ENCODE measurements around the gene HARS1.

DNA sequence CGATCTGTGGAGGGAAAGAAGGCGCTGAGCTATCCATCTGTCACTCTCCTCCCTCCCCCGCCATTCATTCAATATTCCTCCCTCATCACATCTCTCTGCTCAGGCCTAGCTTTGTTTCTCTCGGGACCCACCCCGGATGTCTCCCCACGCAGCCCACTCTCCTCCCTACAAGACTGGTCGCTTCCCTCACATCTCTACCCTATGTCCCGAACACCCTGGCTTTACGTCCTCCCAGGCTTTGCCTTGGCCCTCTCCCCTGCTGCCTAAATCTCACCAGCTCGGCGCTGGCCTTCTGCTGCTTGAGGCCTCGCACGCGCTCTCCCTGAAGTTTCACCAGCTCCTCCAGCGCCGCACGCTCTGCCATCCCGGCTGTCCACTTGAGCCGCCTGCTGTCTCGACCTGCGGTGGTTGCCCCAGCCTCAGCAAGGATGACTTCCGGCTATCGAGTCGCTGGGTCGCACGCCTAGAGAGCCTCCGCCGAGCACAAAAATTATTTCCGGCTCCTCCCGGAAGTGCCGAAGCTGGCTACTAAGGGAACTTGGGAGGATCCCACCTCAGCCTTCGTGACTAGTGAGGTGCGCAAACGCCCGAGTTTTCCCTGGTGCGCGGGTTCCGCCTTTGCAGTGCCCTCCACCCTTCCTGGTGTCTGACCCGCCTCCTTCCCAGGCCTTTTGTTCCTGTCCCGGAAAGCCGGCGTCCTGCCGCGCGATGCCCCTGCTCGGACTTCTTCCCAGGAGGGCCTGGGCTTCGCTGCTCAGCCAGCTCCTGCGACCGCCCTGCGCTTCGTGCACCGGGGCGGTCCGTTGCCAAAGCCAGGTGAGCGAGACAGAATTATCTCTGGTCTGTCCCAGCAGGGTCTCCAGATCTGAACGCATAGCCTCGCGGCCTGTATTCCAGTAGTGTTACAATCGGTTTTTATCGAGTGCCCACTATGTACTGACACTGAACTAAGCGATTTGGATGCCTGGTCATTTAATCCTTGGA lies at the start of gene HARS1, which contains the start of gene HARS2:
- TF ChIP-seq, protein P1, sequence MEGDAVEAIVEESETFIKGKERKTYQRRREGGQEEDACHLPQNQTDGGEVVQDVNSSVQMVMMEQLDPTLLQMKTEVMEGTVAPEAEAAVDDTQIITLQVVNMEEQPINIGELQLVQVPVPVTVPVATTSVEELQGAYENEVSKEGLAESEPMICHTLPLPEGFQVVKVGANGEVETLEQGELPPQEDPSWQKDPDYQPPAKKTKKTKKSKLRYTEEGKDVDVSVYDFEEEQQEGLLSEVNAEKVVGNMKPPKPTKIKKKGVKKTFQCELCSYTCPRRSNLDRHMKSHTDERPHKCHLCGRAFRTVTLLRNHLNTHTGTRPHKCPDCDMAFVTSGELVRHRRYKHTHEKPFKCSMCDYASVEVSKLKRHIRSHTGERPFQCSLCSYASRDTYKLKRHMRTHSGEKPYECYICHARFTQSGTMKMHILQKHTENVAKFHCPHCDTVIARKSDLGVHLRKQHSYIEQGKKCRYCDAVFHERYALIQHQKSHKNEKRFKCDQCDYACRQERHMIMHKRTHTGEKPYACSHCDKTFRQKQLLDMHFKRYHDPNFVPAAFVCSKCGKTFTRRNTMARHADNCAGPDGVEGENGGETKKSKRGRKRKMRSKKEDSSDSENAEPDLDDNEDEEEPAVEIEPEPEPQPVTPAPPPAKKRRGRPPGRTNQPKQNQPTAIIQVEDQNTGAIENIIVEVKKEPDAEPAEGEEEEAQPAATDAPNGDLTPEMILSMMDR (IDR thresholded peaks at IDR 0.05), result no peak
- TF ChIP-seq POLR2AphosphoS5 (IDR thresholded peaks at IDR 0.05) (peak in 1 of 3 donors; percentile 72), POLR2A (IDR thresholded peaks at IDR 0.05) (peak in 1 of 2 donors; percentile 51)
